Activated CD4-positive, alpha-beta memory T cell treated with anti-CD3 and anti-CD28 coated beads, Interleukin-2, amount 10 ng/mL, durations not matched to agents 7 days and 5 days (primary cell): ENCODE results near the gene BAHCC1. TPM values are rescaled to one million over a fixed set of nuclear protein-coding genes. Genes with fewer than 3 reads are reported as not detected.

Experiments
- CTCF ChIA-PET: fragments of 350-600 bp; sonication (Branson Sonifier 250); formaldehyde crosslinking; loops from one replicate; lab custom pipeline; 2021; ENCODE audit warnings: antibody characterized with exemption, inconsistent platforms; lab: Charles Lee
- POLR2A ChIA-PET: fragments of 350-600 bp; sonication (Branson Sonifier 250); formaldehyde crosslinking; loops from one replicate; lab custom pipeline; 2021; ENCODE audit warnings: antibody characterized with exemption; lab: Charles Lee
- DNase-seq: peaks from one replicate; pipeline ENCODE4 v3.0.0-alpha.2; 2020
- H3K27ac Mint-ChIP-seq: one replicate; pipeline ENCODE4 v1.8.0; 2021; ENCODE audit warnings: mild to moderate bottlenecking, mixed read lengths
- H3K27me3 Mint-ChIP-seq: one replicate; pipeline ENCODE4 v1.8.0; 2021; ENCODE audit warnings: mixed read lengths
- H3K36me3 Mint-ChIP-seq: one replicate; pipeline ENCODE4 v1.8.0; 2021; ENCODE audit warnings: low read depth, mixed read lengths
- H3K4me1 Mint-ChIP-seq: one replicate; pipeline ENCODE4 v1.8.0; 2021; ENCODE audit warnings: mixed read lengths
- H3K4me3 Mint-ChIP-seq: one replicate; pipeline ENCODE4 v1.8.0; 2021; ENCODE audit warnings: mild to moderate bottlenecking, mixed read lengths
- H3K9me3 Mint-ChIP-seq: one replicate; pipeline ENCODE4 v1.8.0; 2021; ENCODE audit warnings: mixed read lengths
- total RNA-seq, 2 experiments: library from RNA; stranded (reverse); gene quantifications; one replicate each; pipeline ENCODE4 v1.2.3, GENCODE V29; 2021

The BAHCC1 gene
- total RNA-seq, 2 experiments from 2014 or later: 0.15 to 0.18 TPM

GRCh38 chr17:81471818-81472456 lies 76.7 kb downstream of the BAHCC1 start:
- Mint-ChIP-seq H3K4me1 (no peaks in the 10 kb centered on the region), H3K27ac (no peak overlapping the region), H3K9me3 (no peaks in the 10 kb centered on the region), H3K4me3 (no peak overlapping the region), H3K36me3 (no peaks in the 10 kb centered on the region), H3K27me3 (no peaks in the 10 kb centered on the region)
- DNase-seq: no peak
- ChIA-PET CTCF (no interaction called here), POLR2A (no interaction called here)

GRCh38 chr17:81473019-81473418 lies 77.8 kb downstream of the BAHCC1 start:
- no peaks in the 10 kb centered on the region for H3K9me3 Mint-ChIP-seq
- no peaks in the 10 kb centered on the region for H3K4me1 Mint-ChIP-seq
- H3K27ac Mint-ChIP-seq: no peak overlapping the region
- no peak for DNase-seq
- no peak overlapping the region for H3K4me3 Mint-ChIP-seq
- ChIA-PET POLR2A (no interaction called here), CTCF (no interaction called here)
- H3K27me3 Mint-ChIP-seq: peaks cover 1% of the 10 kb centered on the region
- H3K36me3 Mint-ChIP-seq: no peaks in the 10 kb centered on the region

GRCh38 chr17:81474958-81475357 lies 79.7 kb downstream of the BAHCC1 start:
- Mint-ChIP-seq H3K9me3 (no peaks in the 10 kb centered on the region), H3K4me3 (no peak overlapping the region), H3K36me3 (no peaks in the 10 kb centered on the region), H3K27me3 (peaks cover 7% of the 10 kb centered on the region), H3K27ac (no peak overlapping the region), H3K4me1 (no peaks in the 10 kb centered on the region)
- ChIA-PET CTCF (no interaction called here), POLR2A (no interaction called here)
- no peak for DNase-seq

GRCh38 chr17:81476097-81476496 lies 80.8 kb downstream of the BAHCC1 start:
- Mint-ChIP-seq H3K4me3 (no peak overlapping the region), H3K27me3 (peaks cover 17% of the 10 kb centered on the region), H3K27ac (no peak overlapping the region), H3K9me3 (no peaks in the 10 kb centered on the region), H3K36me3 (no peaks in the 10 kb centered on the region), H3K4me1 (no peaks in the 10 kb centered on the region)
- ChIA-PET CTCF (no interaction called here), POLR2A (no interaction called here)
- DNase-seq: no peak

- Mint-ChIP-seq H3K27me3 (peaks cover 18% of the 10 kb centered on the region), H3K27ac (no peak overlapping the region), H3K4me1 (peaks cover under 1% of the 10 kb centered on the region), H3K4me3 (no peak overlapping the region), H3K9me3 (no peaks in the 10 kb centered on the region), H3K36me3 (no peaks in the 10 kb centered on the region)
- POLR2A ChIA-PET: no interaction called here
- CTCF ChIA-PET: no interaction called here
- DNase-seq: no peak
Observed at GRCh38 chr17:81476635-81477034, 81.4 kb downstream of the BAHCC1 start.

- POLR2A ChIA-PET: no interaction called here
- Mint-ChIP-seq H3K4me3 (no peak overlapping the region), H3K27ac (no peak overlapping the region), H3K9me3 (no peaks in the 10 kb centered on the region), H3K27me3 (peaks cover 23% of the 10 kb centered on the region), H3K4me1 (peaks cover 5% of the 10 kb centered on the region), H3K36me3 (no peaks in the 10 kb centered on the region)
- CTCF ChIA-PET: no interaction called here
- no peak for DNase-seq
Observed at GRCh38 chr17:81477173-81477572, 81.9 kb downstream of the BAHCC1 start.

GRCh38 chr17:81478119-81478518 lies 82.9 kb downstream of the BAHCC1 start:
- H3K36me3 Mint-ChIP-seq: no peaks in the 10 kb centered on the region
- no peak for DNase-seq
- H3K4me3 Mint-ChIP-seq: no peak overlapping the region
- no peak overlapping the region for H3K27ac Mint-ChIP-seq
- H3K4me1 Mint-ChIP-seq: peaks cover 6% of the 10 kb centered on the region
- CTCF ChIA-PET: no interaction called here
- no peaks in the 10 kb centered on the region for H3K9me3 Mint-ChIP-seq
- POLR2A ChIA-PET: no interaction called here
- H3K27me3 Mint-ChIP-seq: peaks cover 33% of the 10 kb centered on the region

GRCh38 chr17:81479175-81480071 lies 84.2 kb downstream of the BAHCC1 start:
- no peaks in the 10 kb centered on the region for H3K36me3 Mint-ChIP-seq
- ChIA-PET POLR2A (no interaction called here), CTCF (no interaction called here)
- H3K4me3 Mint-ChIP-seq: no peak overlapping the region
- no peak for DNase-seq
- H3K4me1 Mint-ChIP-seq: peaks cover 6% of the 10 kb centered on the region
- no peaks in the 10 kb centered on the region for H3K9me3 Mint-ChIP-seq
- no peak overlapping the region for H3K27ac Mint-ChIP-seq
- H3K27me3 Mint-ChIP-seq: peaks cover 33% of the 10 kb centered on the region

GRCh38 chr17:81480140-81481072 lies 85.1 kb downstream of the BAHCC1 start:
- Mint-ChIP-seq H3K27me3 (peaks cover 33% of the 10 kb centered on the region), H3K4me1 (peaks cover 6% of the 10 kb centered on the region), H3K27ac (no peak overlapping the region), H3K36me3 (no peaks in the 10 kb centered on the region), H3K9me3 (no peaks in the 10 kb centered on the region), H3K4me3 (no peak overlapping the region)
- no peak for DNase-seq
- ChIA-PET CTCF (no interaction called here), POLR2A (no interaction called here)

- DNase-seq: peak; percentile 45
- H3K4me1 Mint-ChIP-seq: peaks cover 10% of the 10 kb centered on the region
- no peaks in the 10 kb centered on the region for H3K36me3 Mint-ChIP-seq
- H3K9me3 Mint-ChIP-seq: no peaks in the 10 kb centered on the region
- CTCF ChIA-PET: no interaction called here
- POLR2A ChIA-PET: interaction anchor here (1.3 kb wide), 1 partner anchor 242 kb away, joined by 3 read pairs; the partner anchor contains the start of genes NDUFAF8 and TEPSIN
- peaks cover 36% of the 10 kb centered on the region for H3K27me3 Mint-ChIP-seq
- no peak overlapping the region for H3K4me3 Mint-ChIP-seq
- no peak overlapping the region for H3K27ac Mint-ChIP-seq
Observed at GRCh38 chr17:81481073-81481799, 86.0 kb downstream of the BAHCC1 start.

GRCh38 chr17:81481815-81482505 lies 86.7 kb downstream of the BAHCC1 start:
- Mint-ChIP-seq H3K9me3 (no peaks in the 10 kb centered on the region), H3K36me3 (no peaks in the 10 kb centered on the region), H3K4me1 (peaks cover 13% of the 10 kb centered on the region), H3K27ac (no peak overlapping the region), H3K4me3 (peak overlapping the region; percentile 24), H3K27me3 (peaks cover 37% of the 10 kb centered on the region)
- ChIA-PET POLR2A (interaction anchor here (1.3 kb wide), 1 partner anchor 243 kb away, joined by 3 read pairs; the partner anchor contains the start of genes NDUFAF8 and TEPSIN), CTCF (no interaction called here)
- DNase-seq: no peak

GRCh38 chr17:81482673-81483072 lies 87.4 kb downstream of the BAHCC1 start:
- Mint-ChIP-seq H3K9me3 (no peaks in the 10 kb centered on the region), H3K27ac (no peak overlapping the region), H3K4me3 (no peak overlapping the region), H3K36me3 (no peaks in the 10 kb centered on the region), H3K27me3 (peaks cover 37% of the 10 kb centered on the region), H3K4me1 (peaks cover 13% of the 10 kb centered on the region)
- POLR2A ChIA-PET: interaction anchor here (1.3 kb wide), 1 partner anchor 244 kb away, joined by 3 read pairs; the partner anchor contains the start of genes NDUFAF8 and TEPSIN
- CTCF ChIA-PET: no interaction called here
- no peak for DNase-seq
